Tongue (tissue), 2 donors: ENCODE data around the gene UCHL1. TPM values are rescaled to one million over a fixed set of nuclear protein-coding genes. Genes with fewer than 3 reads are reported as not detected.
A peak's percentile ranks its signal among the peaks of the same experiment; 100 is the strongest.

Experiments used
- DNase-seq: peaks from one replicate; pipeline ENCODE4 v3.0.0-alpha.2; 2015
- total RNA-seq: library from RNA; depleted of rRNA; stranded (reverse); fragments of >200 nt; gene quantifications from one replicate; pipeline ENCODE4 v1.2.3, GENCODE V29; 2014

UCHL1 gene
- total RNA-seq = 32.9 TPM

DNA sequence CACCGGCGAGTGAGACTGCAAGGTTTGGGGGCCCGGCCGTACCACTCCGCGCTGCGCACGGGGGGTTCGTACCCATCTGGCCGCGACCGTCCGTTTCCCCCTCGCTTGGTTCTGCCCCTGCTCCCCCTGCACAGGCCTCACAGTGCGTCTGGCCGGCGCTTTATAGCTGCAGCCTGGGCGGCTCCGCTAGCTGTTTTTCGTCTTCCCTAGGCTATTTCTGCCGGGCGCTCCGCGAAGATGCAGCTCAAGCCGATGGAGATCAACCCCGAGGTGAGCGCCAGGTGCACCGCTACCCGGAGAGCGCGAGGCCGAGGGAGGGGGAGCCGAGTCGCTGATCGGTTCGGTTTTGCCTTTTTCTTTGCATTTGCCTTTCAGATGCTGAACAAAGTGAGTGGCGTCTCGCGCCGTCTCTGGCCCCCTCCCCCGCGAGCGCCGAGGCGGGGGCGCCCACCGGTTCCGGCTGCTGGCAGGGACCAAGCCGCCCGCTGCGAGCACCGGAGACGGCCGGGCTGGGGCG is at the start of gene UCHL1:
Gene UCHL1, plus strand, starts transcription at position 189 of the 517 bp plus-strand sequence. Its CDS starts 49 bp downstream, at position 238.
- peak; percentile 83 for DNase-seq

DNA sequence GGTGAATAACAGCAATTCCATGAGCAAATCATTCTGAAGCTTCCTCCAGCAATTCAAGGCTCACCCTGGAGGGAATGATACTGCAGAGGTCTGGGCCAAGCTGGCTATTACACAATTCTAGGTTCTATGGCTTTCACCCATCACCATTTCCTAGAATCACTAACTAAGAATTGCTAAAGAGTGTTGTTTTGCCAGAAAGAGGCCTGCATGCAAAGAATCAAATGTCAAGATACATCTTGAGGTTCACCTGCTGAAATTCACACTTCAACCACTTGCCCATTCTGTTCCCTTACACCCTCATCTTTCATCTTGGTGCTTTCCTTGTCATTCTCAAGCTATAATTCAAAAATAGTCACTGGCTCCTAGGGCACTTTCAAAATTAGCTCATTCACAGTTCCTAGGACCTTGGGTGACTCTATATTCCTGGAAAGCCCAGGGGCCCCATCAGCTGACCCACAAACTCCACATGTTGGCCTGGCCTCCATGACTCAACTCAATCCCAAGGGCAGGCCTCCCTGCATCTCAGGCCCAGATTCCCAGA is 49.4 kb upstream of the UCHL1 start:
- no peak for DNase-seq

DNA sequence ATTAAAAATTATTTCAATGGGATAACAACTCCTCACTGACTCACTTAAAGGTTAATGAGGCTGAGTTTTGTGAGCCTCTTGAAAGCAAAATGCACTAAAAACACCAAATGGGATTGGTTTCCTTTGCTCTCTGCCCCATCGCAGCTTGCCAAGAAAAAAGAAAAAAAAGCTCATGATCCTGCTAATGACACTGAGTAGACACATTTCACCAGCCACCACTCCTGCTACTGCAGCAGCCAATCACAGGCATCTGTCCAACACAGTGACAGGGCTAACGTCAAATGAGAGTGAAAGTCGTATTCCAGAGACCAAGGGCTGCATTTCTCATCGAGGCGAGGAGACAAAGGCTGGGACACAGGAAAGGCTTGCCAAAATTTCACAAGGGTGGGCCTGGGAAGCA is 47.5 kb upstream of the UCHL1 start:
- no peak for DNase-seq

DNA sequence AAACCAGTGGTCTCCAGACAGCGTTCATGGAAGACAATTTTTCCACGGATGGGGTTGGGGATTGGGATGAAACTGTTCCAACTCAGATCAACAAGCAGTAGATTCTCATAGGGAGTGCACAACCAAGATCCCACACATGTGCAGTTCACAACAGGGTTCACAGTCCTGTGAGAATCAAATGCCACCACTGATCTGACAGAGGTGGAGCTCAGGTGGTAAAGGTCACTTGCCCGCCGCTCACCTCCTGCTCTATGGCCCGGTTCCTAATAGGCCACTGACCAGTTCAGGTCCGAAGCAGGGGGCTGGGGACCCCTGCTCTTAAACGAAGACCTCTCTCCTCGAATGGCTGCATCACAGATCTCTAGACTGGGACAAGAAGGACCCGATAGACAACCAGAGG is 46.8 kb upstream of the UCHL1 start:
- DNase-seq = no peak

DNA sequence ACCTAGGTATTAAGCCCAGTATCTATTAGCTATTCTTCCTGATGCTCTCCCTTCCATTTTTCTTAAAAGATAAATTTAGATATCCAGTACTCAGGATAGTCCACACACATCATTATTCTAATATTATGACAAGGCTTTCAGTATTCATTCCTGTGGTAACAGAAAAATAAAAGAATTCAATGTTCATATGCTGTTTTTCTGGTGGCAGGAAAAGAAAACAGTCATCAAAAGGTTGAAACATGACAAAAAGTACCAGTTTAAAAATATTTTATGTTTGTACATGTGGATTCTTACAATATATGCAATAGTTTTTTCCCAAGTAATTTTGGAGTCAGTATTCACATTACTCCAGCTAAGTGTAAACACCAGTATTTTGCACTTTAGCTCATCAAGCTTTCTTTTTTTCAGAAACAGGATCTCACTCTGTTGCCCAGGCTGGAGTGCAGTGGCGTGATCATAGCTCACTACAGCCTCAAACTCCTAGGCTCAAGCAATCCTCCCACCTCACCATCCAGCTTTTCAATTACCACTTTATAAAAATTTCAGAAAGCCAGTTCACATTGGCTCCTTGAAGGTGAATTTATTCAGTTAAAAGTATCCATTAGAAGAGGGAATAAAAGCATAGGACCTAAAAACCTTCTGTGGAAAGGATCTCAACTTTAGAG is 44.6 kb upstream of the UCHL1 start:
- no peak for DNase-seq

DNA sequence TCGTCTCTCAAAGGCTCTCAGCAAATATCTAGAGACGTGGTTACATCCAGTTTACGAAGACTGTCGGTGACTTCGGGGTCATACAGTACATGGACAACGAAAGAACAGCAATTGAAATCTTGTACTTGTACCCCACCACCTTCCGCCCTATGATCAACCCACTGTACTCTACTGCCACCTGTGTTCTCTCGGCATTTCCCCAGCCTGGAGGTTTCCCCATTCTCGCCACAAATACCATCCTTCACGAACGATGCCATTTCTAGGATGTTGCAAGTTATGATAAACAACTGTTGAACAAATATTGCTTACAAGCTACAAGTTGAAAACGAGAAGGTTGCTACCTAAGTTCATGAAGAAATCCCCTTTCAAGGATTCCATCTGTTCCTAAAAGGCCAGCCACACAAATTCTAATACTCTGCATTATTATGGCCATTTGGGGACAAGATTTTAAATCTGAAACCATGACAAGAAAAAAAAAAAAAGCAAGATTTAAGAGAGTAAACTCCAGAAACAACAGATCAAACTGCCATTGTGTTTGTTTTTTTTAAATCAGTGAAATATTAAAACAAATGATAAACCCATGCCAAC is 44.0 kb upstream of the UCHL1 start:
- DNase-seq = peak; percentile 65

DNA sequence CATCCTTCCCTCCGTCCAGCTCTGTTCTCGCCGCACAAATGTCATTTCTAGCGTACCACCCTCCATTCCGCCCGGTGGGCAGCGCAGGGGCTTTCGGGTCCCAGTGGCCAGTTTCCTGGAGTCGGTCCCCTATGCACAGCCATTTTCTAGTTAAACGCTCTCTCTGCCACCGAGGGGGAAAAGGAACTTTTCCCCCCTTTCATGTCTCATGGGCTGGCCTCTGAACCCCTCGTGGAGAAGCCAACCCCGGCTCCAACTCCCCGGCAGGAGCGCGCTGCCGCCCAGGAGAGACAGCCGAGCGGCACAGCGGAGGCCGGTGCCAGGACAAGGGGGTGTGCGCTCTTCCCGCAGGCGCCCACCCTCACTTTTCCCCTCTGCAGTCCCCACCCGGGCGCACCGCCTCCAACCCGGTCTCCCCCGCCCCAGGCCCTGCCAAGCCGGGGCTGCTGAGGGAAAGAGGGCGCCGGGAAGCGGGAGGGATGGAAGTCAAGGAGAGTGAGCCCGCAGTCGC is 43.0 kb upstream of the UCHL1 start:
- DNase-seq = peak; percentile 57

DNA sequence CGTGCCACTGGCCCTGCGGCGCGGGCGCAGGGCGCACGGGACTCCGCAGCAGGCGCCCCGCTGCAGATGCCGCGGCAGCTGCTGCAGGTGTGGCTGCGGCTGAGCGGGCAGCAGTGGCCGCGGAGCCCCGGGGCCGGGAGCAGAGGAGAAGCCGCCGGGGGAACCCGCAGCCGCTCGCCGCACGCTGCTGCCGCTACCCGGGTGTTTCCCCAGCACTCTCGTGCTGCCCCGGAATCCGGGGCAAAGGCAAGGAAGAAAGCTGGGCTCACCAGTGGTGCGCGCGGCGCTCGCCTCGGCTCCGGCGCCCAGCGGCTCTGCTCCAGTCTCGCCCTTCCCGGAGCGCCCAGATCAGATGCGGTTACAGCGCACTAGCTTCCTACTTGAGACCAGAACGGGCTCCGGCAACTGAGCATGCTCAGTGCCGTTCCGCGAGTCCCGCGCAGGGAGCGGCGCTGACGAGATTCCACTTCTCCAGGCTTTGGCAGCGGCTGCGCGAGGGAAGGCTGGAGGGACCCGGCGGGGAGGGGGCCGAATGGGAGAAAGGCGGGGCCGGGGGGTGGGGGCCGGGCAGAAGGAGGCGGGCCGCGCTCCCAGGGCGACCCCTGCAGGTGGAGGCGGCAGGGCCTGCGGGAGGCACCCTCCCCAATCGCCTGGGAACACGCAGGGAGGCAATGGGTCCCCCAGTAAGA is 42.4 kb upstream of the UCHL1 start, which contains the start of gene APBB2:
Gene APBB2, minus strand, starts transcription at position 407 of the 689 bp plus-strand sequence. CDS start 181,288 bp downstream, outside the sequence.
- DNase-seq = peak; percentile 99

DNA sequence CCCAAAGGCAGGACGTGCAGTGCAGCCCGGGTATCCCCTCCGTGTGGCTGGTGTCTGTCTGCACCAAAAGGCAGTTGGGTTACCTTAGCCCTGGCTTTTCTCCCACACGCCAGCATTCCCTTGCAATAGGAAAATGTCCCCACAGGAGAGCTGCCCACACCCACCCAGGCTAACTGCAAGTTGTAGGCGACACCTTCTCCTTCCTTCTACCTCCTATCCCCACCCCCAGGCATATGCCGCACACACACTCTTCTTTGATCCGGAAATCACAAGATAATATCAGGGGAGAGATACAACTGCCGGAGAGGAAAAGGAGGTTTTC is 41.9 kb upstream of the UCHL1 start:
- peak; percentile 29 for DNase-seq

DNA sequence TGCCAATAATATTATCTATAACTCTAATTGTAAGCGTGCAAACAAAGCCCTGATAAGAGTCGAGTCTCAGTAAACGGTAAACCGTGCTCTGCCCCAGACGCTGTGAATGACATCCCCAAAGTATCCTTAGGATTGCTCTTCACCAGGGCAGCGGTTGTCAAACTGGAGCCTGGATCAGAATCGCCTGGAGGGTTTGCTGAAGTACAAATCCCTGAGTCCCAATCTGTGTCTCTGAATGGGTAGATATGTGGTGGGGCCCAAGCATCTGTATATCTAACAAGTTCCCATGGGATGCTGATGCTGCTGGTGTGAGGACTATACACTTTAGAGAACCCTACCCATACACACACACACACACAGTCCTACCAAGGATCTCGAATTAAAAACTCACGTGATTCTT is 41.6 kb upstream of the UCHL1 start:
- no peak for DNase-seq

DNA sequence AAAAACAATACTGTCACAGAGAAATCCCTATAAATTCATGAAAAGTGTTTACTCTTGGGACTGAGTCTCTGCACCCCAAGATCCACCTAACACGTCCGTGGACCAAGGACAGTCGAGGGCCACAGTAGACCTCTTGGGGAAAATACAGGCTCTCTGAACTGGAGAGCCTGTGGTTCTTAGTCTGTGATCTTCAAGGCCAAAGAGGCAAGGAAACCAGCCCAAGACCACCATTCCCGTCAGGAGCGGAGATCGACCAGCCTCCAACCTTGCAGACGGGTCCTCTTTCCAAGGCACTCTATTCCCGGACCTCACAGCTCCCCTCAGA is 40.8 kb upstream of the UCHL1 start:
- no peak for DNase-seq

DNA sequence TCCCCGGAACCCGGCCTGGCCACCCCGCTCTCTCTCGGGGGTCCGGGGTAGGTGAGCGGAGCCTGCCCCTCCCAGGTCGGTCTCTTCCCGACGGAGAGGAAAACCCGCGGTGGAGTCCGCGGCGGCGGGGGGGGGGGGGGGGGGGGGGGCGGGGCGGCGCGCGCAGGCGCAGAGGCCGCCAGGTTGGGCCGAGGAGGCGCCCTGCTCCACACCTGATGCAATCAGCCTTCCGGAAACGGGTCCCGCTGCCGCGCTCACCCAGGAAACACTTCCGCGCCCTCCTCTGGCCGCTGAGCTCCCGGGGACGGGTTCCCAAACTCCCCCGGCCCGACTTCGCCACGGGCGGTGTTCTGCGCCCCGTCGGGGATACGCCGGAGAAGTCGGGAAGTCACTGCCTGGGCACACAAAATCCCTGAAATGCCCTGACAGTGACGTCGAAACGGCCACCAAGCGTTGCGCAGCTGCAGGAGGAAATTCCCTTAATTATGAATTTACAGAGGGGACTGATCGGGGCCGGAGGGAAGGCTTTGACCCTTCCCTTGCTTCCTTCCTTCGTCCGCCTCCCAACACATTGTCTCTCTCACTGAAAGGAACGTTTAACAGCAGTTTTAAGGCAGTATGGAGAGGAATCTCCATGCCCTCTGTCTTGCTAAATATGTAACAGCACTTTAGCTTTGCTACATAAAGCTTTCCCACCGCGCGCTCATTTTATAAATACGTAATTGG is 40.3 kb upstream of the UCHL1 start:
- peak; percentile 78 for DNase-seq

DNA sequence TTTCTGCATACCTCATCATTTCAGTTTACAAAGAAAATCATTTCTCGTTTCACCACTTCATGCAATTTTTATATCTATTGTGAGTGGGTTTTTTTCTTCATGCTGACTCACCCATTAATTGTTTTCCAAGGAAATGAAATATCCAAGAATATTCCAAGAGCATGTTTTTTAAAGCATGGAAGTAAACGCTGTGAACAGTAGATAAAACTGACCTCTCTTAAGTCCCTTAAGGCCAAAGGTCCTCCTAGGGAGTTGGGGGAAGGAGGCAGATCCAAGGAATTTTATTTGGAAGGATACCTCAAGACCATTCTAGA is 39.8 kb upstream of the UCHL1 start:
- DNase-seq = no peak

DNA sequence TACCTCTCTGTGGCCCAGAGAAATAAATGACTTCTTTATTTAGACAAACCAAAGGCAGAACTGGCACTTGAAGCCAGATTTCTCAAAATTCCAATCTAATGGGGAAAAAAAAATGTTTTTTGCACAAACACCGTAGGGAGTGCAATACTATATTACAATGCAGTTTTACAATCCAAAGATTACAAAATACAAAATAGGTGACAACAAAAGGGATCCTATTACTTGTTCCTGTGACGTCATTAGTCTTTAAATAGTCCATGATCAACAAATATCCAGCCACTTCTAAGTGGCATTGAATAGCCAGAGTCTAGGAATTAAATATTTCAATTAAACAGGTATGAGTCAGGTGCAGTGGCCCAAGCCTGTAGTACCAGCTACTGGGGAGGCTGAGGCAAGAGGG is 39.4 kb upstream of the UCHL1 start:
- DNase-seq = no peak

DNA sequence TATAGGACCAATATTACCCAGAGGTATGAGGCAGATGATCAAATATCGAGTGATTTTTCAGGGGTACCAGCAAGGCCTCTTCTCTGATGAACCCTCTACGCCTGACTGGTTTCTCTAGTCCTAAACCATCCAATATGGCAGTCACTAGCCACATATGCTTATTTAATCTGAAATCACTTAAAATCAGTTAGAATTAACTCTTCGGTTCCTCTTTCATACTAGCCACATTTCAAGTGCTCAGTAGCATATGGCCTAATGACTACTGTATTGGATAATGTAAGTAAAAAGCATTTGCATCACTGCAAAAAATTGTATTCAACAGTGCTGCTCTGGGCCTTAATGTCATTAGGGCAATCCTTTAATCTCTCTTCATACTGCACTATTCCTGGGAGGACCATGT is 38.0 kb upstream of the UCHL1 start:
- no peak for DNase-seq

DNA sequence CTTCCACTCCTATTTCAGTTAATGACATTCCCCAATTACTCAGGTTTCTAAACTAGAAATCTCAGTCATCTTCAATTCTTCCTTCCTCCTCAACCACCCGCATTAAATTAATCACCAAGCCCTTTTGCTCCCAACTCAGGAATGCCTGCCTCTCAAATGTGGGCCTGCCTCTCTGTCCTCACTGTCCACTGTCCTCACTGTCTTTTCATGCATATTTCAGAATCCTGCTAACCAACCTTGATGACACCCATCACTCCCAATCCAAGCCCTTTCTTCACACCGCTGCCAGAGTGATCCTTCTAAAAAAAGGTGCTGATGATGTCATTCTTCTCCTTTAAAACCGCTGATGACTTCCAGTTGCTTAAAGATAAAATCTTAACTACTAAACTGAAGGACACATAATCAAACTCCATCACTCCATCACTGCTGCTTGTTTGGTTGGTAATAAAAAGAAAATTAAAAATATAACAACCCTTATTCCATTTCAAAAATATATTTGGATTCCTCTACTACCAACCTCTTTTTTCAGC is 37.2 kb upstream of the UCHL1 start:
- DNase-seq = no peak

DNA sequence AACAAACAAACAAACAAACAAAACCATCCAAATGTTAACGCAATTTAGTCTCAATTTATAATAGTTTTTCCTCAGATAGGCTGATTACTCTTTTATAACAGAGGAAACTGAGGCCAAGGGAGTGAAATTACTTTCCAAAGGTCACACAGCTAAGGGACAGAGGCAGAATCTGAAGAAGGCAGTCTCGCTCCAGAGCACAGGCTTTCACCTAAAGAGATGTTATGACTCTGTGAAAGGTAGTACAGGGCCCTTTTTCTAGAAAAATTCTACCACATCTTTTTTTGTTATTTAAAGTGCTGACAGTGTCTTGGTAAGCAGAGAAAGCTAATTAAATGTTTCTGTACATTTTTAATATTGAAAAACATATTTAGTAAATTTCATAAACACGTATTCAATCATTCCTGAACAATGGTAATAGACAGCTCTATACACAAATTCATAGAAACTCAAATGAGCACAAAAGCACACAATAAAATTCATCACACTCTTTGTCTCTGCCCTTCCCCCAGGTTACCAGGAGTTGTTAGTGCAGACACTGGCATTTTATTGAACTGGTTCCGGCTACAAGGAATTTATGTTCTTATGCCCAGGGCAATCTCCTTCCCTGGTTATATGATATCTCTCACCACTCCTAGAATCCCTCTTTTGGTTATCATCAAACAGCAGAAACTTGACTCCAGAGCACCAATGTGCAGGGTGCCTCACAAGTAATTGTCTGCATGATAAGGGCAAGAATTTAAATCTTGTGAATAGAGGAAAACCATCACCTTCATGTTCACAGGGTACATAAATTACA is 34.7 kb upstream of the UCHL1 start:
- DNase-seq = no peak

DNA sequence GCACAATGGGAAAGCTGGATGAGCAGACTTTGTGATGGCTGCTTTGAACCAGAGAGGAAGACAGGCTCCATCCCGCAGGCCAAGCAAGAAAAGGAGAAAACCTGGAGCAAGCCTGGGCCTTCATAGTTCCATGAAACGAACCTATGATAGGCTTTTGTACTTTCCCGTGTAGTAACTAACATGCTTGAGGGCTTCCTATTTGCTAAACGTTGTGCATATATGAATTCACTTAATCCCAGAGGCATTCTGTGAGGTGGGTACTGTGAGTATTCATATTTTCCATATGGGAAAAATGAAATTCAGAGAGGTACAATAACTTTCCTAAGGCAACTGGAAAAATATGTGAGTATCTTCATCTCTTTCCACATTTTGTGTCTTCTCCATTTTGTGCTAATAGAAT is 28.8 kb upstream of the UCHL1 start:
- no peak for DNase-seq

DNA sequence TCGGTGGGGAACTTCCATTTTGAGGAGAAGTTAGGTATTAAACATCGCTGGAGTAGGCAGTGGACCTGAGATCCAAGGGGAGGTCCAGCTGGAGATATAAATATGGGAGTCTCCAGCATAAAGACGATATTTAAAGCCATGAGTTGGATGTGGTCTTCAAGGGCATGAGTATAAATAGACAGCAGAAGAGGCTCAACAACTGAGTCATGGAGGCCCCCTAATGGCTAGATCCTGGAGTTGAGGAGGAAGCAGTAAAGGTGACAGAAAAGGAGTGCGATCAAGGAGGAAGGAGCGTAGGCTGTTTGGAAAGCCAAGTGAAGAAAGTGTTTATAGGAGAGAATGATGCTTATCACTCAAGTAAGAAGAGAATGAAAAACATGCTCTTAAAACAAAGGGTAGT is 24.3 kb upstream of the UCHL1 start:
- no peak for DNase-seq

DNA sequence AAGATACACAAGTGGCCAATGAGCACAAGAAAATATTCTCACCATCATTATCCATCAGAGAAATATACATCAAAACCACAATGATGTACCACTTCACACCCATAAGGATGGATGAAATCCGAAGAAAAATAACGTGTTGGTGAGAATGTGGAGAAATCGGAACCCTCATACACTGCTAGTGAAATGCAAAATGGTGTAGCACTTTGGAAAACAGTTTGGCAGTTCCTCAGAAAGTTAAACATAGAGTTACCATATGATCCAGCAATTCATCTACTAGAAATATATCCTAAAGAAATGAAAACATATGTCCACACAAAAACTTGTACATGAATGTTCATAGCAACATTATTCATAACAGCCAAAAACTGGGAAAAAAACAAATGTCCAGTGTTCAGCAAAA is 23.9 kb upstream of the UCHL1 start:
- no peak for DNase-seq

DNA sequence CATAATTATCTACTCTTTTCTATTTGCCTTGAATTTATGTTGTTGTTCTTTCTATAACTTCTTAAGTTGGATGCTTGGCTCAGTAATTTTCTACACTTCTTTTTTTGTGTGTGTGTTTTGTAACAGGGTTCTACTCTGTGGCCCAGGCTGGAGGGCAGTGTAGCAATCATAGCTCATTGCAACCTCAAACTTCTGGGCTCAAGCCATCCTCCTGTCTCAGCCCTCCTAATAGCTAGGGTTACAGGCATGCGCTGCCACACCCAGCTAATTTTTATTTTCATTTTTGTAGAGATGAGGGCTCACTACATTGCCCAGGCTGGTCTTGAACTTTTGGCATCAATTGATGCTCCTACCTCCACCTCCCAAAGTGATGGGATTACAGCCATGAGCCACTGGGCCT is 20.7 kb upstream of the UCHL1 start:
- no peak for DNase-seq

DNA sequence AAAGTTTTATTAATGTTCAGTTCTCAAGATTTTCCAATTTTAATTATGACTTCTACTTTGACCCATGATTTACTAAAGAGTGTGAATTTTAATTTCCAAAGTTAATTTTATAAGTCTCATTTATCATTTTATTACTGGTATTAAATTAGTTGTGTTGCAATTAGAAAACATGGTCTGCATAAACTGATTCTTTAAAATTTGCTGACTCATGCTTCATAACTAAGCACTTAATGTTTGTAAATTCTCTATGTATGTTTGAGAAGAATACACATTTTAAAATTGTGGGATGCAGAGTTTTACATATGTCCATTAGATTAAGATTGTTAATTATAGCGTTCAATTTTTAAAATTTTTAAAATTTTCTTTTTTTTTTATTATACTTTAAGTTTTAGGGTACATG is 20.2 kb upstream of the UCHL1 start:
- no peak for DNase-seq
